ENCODE data around the gene PCID2.

DNA sequence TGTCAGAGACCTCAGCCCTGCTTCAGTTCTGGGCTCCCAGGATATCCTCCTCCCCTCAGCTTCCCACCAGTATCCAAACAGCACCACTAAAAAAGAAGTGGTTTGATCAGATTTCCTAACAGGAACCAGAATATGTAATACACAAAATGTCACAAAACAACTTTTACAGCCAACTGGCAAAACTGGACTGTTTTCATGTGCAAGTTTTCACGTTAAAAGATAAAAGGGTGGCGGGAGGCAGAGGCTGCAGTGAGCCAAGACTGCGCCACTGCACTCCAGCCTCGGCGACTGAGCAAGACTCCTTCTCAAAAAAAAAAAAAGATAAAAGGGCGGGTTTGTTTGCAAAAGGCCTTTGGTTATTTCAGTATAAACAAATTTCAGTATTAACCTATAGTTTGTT, 13.1 kb downstream of the PCID2 start:
- TF ChIP-seq, protein P1, sequence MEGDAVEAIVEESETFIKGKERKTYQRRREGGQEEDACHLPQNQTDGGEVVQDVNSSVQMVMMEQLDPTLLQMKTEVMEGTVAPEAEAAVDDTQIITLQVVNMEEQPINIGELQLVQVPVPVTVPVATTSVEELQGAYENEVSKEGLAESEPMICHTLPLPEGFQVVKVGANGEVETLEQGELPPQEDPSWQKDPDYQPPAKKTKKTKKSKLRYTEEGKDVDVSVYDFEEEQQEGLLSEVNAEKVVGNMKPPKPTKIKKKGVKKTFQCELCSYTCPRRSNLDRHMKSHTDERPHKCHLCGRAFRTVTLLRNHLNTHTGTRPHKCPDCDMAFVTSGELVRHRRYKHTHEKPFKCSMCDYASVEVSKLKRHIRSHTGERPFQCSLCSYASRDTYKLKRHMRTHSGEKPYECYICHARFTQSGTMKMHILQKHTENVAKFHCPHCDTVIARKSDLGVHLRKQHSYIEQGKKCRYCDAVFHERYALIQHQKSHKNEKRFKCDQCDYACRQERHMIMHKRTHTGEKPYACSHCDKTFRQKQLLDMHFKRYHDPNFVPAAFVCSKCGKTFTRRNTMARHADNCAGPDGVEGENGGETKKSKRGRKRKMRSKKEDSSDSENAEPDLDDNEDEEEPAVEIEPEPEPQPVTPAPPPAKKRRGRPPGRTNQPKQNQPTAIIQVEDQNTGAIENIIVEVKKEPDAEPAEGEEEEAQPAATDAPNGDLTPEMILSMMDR (IDR thresholded peaks at IDR 0.05), result no peak
- TF ChIP-seq EZH2phosphoT487 (IDR thresholded peaks at IDR 0.05), result no peak
- TF ChIP-seq EZH2 (IDR thresholded peaks at IDR 0.05), result no peak
